Measurements from ENCODE around the gene PITPNB.
A peak's percentile ranks its signal among the peaks of the same experiment; 100 is the strongest.

PITPNB gene

DNA sequence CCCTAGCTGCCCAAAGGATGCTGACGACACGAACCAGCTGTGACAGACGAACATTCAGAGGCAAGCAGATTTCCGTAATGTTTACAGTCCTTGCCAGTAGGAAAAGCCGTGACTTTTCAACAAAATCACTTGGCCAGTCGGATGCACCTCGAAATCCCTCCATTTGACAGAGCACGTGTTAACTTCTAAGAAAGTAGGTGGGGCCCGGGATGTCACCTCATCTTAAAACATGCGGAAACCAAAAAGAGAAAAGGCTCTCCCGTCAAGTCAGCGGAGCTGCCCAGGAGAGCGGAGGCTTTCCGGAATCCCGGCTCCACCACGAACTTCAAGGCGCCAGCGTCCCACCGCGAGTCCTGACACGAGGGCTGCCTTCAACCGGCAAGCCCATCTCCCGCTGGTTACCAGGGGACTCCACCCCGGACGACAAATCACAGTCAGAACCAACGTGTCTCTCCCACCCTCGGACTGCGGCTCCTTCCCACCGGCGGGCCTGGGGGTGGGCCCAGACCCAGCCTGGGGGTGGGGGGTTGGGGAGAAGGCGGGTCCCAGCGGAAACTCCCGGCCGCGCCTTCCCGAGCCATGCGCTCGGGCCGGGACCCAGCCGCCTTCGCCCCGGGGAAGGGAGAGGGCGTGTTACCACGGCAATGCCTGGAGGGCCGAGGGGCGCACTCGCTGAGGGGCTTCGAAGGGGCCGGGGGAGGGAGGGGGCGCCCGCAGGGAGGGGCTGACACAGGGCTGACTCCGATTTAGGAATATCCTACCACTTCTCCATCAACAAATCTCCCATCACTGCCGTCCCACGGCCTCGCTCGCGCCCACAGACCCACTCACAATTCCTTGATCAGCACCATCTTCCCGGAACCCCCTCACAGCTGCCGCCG lies 475 bp downstream of the PITPNB start:
- peak overlapping the region; percentile 92 for H3K27ac ChIP-seq
- TF ChIP-seq, protein P1, sequence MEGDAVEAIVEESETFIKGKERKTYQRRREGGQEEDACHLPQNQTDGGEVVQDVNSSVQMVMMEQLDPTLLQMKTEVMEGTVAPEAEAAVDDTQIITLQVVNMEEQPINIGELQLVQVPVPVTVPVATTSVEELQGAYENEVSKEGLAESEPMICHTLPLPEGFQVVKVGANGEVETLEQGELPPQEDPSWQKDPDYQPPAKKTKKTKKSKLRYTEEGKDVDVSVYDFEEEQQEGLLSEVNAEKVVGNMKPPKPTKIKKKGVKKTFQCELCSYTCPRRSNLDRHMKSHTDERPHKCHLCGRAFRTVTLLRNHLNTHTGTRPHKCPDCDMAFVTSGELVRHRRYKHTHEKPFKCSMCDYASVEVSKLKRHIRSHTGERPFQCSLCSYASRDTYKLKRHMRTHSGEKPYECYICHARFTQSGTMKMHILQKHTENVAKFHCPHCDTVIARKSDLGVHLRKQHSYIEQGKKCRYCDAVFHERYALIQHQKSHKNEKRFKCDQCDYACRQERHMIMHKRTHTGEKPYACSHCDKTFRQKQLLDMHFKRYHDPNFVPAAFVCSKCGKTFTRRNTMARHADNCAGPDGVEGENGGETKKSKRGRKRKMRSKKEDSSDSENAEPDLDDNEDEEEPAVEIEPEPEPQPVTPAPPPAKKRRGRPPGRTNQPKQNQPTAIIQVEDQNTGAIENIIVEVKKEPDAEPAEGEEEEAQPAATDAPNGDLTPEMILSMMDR (conservative IDR thresholded peaks at IDR 0.05): no peak

- TF ChIP-seq, protein P1 (conservative IDR thresholded peaks at IDR 0.05): no peak
- no peak overlapping the region for H3K27ac ChIP-seq
Observed at GRCh38 chr22:27915986-27916385, 3.1 kb downstream of the PITPNB start.

DNA sequence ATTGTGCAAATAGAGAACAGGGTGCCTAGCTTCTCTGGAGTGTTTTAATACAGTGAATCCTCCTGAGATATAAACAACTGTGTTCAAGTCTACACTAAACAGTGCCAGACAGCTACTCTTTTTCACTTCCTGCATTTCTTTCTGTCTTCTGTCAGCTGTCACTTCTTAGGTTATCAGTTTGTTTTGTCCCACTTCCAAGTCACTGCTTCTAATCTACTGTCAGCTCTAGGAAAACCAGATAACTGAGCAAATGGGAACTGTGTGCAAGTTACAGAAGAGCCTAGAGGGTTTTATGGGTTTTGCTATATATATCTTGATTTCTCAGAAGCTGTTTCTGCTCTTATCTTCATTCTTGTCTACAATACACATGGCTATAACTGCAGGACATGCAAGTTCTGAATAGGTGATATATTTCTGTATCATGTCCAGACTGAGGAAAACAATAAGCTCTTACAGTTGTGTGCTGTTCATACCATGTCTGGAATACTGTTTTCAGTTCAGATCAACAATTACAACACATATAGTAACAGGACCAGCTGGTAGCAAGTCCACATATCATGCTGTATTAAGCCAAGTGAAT lies 5.8 kb downstream of the PITPNB start:
- TF ChIP-seq, protein P1 (conservative IDR thresholded peaks at IDR 0.05): no peak
- peak overlapping the region; percentile 46 for H3K27ac ChIP-seq

DNA sequence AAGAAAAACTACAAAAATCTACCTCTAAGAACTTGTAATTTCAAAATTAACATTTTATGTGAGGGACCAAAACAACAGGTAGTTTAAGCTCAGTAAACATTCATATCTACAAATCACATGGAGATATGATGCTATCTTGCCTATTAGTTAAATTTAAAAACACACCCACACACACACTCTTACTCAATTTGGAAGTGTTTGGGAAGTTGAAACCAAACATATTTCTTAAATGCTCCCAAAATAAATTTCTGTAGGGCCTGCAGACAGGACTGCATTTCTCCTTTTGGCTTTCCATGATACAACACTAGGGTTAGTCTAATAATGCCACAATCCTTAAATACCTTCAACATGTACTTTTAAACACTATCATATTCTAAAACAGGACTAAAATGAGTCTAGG lies 7.0 kb downstream of the PITPNB start:
- H3K27ac ChIP-seq: peak overlapping the region; percentile 46; the same call in 1 of the 2 replicates
- TF ChIP-seq, protein P1 (conservative IDR thresholded peaks at IDR 0.05): no peak

DNA sequence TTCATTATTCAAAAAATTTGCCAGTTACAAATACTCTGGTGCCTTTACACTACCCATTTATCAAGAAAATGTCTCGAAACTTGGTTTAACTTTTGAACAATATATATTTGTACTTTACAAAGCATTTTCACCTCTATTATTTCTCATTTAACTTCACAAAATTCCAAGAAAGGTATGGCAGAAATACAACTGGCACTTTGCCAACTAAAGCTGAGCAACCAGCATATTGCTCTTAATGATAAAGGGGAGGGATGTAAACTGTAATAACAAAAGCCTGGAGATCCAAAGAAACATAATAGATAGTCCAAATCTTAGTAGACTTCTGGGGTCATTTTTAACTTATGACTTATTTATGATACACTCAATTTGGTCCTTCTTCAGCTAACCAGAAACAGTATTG lies 7.7 kb downstream of the PITPNB start:
- H3K27ac ChIP-seq: no peak overlapping the region
- TF ChIP-seq, protein P1 (conservative IDR thresholded peaks at IDR 0.05): no peak

GRCh38 chr22:27906241-27906640 lies 12.8 kb downstream of the PITPNB start:
- no peak overlapping the region for H3K27ac ChIP-seq
- TF ChIP-seq, protein P1 (conservative IDR thresholded peaks at IDR 0.05): no peak

GRCh38 chr22:27905653-27906052 lies 13.4 kb downstream of the PITPNB start:
- TF ChIP-seq, protein P1 (conservative IDR thresholded peaks at IDR 0.05): no peak

More at GRCh38 chr22:27905653-27906052, 13.4 kb downstream of the PITPNB start:
- H3K27ac ChIP-seq: no peak overlapping the region
